Measurements from ENCODE around the gene CCNG1. TPM values are rescaled to one million over a fixed set of nuclear protein-coding genes. Genes with fewer than 3 reads are reported as not detected.

Gene CCNG1
- total RNA-seq, 1 experiment from 2014 or later: 196 TPM

DNA sequence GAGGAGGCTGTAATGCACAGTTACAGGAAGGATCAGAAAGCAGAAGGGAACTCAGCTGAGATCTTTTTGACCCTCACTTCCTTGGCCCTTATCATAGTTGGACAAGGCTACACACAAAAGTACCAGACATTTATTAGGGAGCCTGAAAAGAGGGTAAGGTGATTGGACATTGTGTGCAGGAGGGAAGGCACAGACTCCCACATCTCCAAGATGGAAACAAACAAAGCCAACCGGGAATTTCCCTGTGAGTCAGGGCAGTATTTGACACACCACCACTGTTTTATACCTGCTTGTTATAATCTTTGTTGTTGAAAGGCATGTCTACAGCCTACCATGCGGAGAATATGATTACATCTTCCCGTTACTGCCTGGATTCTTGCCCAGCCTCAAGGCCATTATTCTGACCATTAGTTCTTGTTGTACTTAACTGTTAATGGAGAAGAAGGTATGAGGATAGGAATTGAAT lies 3.0 kb upstream of the CCNG1 start:
- H3K9me3 Mint-ChIP-seq (ENCODE audit: unreplicated experiment): no peaks in the 10 kb centered on the region
- H3K36me3 Mint-ChIP-seq (ENCODE audit: insufficient read depth, unreplicated experiment): peaks cover 19% of the 10 kb centered on the region
- CTCF ChIA-PET: interaction anchor here (1.3 kb wide), 1 partner anchor 26 kb away, joined by 7 read pairs; no protein-coding TSS in a partner anchor
- peaks cover 22% of the 10 kb centered on the region for H3K4me1 Mint-ChIP-seq (ENCODE audit: insufficient read depth, unreplicated experiment)
- TF ChIP-seq, protein P1, sequence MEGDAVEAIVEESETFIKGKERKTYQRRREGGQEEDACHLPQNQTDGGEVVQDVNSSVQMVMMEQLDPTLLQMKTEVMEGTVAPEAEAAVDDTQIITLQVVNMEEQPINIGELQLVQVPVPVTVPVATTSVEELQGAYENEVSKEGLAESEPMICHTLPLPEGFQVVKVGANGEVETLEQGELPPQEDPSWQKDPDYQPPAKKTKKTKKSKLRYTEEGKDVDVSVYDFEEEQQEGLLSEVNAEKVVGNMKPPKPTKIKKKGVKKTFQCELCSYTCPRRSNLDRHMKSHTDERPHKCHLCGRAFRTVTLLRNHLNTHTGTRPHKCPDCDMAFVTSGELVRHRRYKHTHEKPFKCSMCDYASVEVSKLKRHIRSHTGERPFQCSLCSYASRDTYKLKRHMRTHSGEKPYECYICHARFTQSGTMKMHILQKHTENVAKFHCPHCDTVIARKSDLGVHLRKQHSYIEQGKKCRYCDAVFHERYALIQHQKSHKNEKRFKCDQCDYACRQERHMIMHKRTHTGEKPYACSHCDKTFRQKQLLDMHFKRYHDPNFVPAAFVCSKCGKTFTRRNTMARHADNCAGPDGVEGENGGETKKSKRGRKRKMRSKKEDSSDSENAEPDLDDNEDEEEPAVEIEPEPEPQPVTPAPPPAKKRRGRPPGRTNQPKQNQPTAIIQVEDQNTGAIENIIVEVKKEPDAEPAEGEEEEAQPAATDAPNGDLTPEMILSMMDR (IDR thresholded peaks at IDR 0.05; ENCODE audit: unreplicated experiment): no peak
- intact Hi-C loops (cut with micrococcal nuclease): no loop called here
- H3K4me3 Mint-ChIP-seq (ENCODE audit: unreplicated experiment): no peak overlapping the region
- BruUV-seq (replicated peaks): no TSS peak
- peak overlapping the region; percentile 78 for H3K27ac Mint-ChIP-seq (ENCODE audit: low read depth, unreplicated experiment)
- no peaks in the 10 kb centered on the region for H3K27me3 Mint-ChIP-seq (ENCODE audit: insufficient read depth, unreplicated experiment)
- POLR2A ChIA-PET: interaction anchor here (0.9 to 1.6 kb wide), 4 partner anchors 10 to 72 kb away, joined by 5 to 9 read pairs (median 6); partner anchors contain the start of genes MAT2B and NUDCD2
- DNase-seq (ENCODE audit: unreplicated experiment): peak; percentile 84

DNA sequence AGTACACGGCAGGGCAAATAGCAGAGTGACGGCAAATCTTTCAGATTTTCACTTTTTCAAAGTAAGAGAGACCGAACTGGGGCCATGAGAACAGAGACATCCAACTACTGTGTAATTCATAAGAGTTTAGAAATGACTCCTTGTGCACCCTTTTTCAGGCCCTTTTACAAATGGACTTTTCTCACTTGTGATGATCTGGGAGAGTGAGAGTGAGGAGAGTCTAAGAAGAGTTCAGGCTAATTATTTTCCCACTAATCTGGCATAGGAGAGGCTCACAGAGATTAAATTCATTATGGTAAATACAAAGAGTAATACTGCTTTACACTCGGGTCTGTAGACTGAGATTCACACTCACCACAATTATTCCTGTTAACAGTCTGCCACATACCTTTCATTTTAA lies 880 bp upstream of the CCNG1 start:
- TF ChIP-seq, protein P1 (IDR thresholded peaks at IDR 0.05; ENCODE audit: unreplicated experiment): no peak
- POLR2A ChIA-PET: interaction anchor here (0.7 to 1.0 kb wide), 3 partner anchors 22 to 27 kb away, joined by 3 to 6 read pairs (median 3); partner anchors contain the start of gene HMMR
- Mint-ChIP-seq H3K9me3 (ENCODE audit: unreplicated experiment) (no peaks in the 10 kb centered on the region), H3K27ac (ENCODE audit: low read depth, unreplicated experiment) (peak overlapping the region; percentile 93), H3K4me1 (ENCODE audit: insufficient read depth, unreplicated experiment) (peaks cover 37% of the 10 kb centered on the region), H3K36me3 (ENCODE audit: insufficient read depth, unreplicated experiment) (peaks cover 40% of the 10 kb centered on the region), H3K27me3 (ENCODE audit: insufficient read depth, unreplicated experiment) (no peaks in the 10 kb centered on the region), H3K4me3 (ENCODE audit: unreplicated experiment) (peak overlapping the region; percentile 92)
- CTCF ChIA-PET: no interaction called here
- DNase-seq (ENCODE audit: unreplicated experiment): no peak
- intact Hi-C loops (cut with micrococcal nuclease): loop anchor here (2.0 kb wide), 1 partner anchor 68 kb away; the partner anchor contains the start of gene MAT2B
- BruUV-seq (replicated peaks): TSS peak; percentile 82

DNA sequence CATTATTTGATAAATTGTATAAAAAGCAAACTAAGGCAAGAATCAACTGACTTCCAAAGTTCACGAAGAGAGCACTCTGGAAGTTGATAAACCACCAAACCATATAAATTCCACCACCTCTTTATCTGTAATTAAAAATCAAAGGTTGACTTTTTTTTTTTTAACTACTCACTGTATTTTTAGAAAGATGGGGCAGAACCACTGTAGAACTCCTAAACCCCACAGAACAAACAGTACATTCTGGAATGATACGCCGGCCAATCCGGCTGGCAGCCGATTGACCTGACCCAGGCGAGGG lies 435 bp upstream of the CCNG1 start:
- BruUV-seq (replicated peaks): no TSS peak
- TF ChIP-seq, protein P1 (IDR thresholded peaks at IDR 0.05; ENCODE audit: unreplicated experiment): no peak
- POLR2A ChIA-PET: interaction anchor here (1.0 to 9.3 kb wide), 9 partner anchors 12 to 80 kb away, joined by 3 to 392 read pairs (median 10); partner anchors contain the start of genes HMMR, MAT2B and NUDCD2
- H3K27ac Mint-ChIP-seq (ENCODE audit: low read depth, unreplicated experiment): peak overlapping the region; percentile 93
- H3K4me1 Mint-ChIP-seq (ENCODE audit: insufficient read depth, unreplicated experiment): peaks cover 33% of the 10 kb centered on the region
- peak overlapping the region; percentile 92 for H3K4me3 Mint-ChIP-seq (ENCODE audit: unreplicated experiment)
- no peaks in the 10 kb centered on the region for H3K27me3 Mint-ChIP-seq (ENCODE audit: insufficient read depth, unreplicated experiment)
- peaks cover 44% of the 10 kb centered on the region for H3K36me3 Mint-ChIP-seq (ENCODE audit: insufficient read depth, unreplicated experiment)
- intact Hi-C loops (cut with micrococcal nuclease): loop anchor here (2.0 kb wide), 1 partner anchor 68 kb away; the partner anchor contains the start of gene MAT2B
- H3K9me3 Mint-ChIP-seq (ENCODE audit: unreplicated experiment): no peaks in the 10 kb centered on the region
- DNase-seq (ENCODE audit: unreplicated experiment): no peak
- CTCF ChIA-PET: no interaction called here

DNA sequence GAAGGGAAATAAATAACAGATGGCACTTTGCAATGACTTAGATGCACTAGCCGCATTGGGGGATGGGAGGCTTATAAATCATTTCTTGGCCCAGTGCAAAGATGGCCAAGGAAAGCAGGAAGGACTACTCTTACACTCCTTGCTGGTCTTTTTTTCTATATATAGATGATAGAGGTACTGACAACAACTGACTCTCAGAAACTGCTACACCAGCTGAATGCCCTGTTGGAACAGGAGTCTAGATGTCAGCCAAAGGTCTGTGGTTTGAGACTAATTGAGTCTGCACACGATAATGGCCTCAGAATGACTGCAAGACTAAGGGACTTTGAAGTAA lies 1.7 kb downstream of the CCNG1 start:
- peak overlapping the region; percentile 92 for H3K4me3 Mint-ChIP-seq (ENCODE audit: unreplicated experiment)
- intact Hi-C loops (cut with micrococcal nuclease): no loop called here

More for the DNA sequence above, 1.7 kb downstream of the CCNG1 start:
- no peaks in the 10 kb centered on the region for H3K27me3 Mint-ChIP-seq (ENCODE audit: insufficient read depth, unreplicated experiment)
- ChIA-PET CTCF (interaction anchor here (0.7 to 3.0 kb wide), 4 partner anchors 21 to 113 kb away, joined by 3 to 27 read pairs (median 4); partner anchors contain the start of genes HMMR and NUDCD2), POLR2A (interaction anchor here (0.6 to 9.3 kb wide), 9 partner anchors 10 to 1240 kb away, joined by 3 to 392 read pairs (median 10); partner anchors contain the start of genes HMMR, MAT2B and NUDCD2)
- BruUV-seq (replicated peaks): no TSS peak
- H3K36me3 Mint-ChIP-seq (ENCODE audit: insufficient read depth, unreplicated experiment): peaks cover 65% of the 10 kb centered on the region
- DNase-seq (ENCODE audit: unreplicated experiment): peak; percentile 29
- peak overlapping the region; percentile 12 for H3K27ac Mint-ChIP-seq (ENCODE audit: low read depth, unreplicated experiment)
- H3K4me1 Mint-ChIP-seq (ENCODE audit: insufficient read depth, unreplicated experiment): peaks cover 32% of the 10 kb centered on the region
- TF ChIP-seq, protein P1 (IDR thresholded peaks at IDR 0.05; ENCODE audit: unreplicated experiment): no peak
- H3K9me3 Mint-ChIP-seq (ENCODE audit: unreplicated experiment): no peaks in the 10 kb centered on the region

Measured in MCF 10A (cell line).